Glutamatergic neuron (in vitro differentiated cells): ENCODE results near the gene SFMBT2. TPM values are rescaled to one million over a fixed set of nuclear protein-coding genes. Genes with fewer than 3 reads are reported as not detected.

Experiments
- DNase-seq: peaks from one replicate; pipeline ENCODE4 v3.0.0; 2022
- H3K27ac Mint-ChIP-seq: one replicate; pipeline ENCODE4 v1.8.0; 2020; ENCODE audit warnings: mild to moderate bottlenecking, mixed read lengths, inconsistent platforms; ENCODE audit not compliant: unreplicated experiment
- H3K27me3 Mint-ChIP-seq: one replicate; pipeline ENCODE4 v1.8.0; 2020; ENCODE audit warnings: mild to moderate bottlenecking, moderate library complexity, mixed read lengths, inconsistent platforms; ENCODE audit not compliant: unreplicated experiment
- H3K36me3 Mint-ChIP-seq: one replicate; pipeline ENCODE4 v1.8.0; 2020; ENCODE audit warnings: mild to moderate bottlenecking, mixed read lengths, inconsistent platforms; ENCODE audit not compliant: unreplicated experiment
- H3K4me1 Mint-ChIP-seq: one replicate; pipeline ENCODE4 v1.8.0; 2020; ENCODE audit warnings: mild to moderate bottlenecking, low read depth, mixed read lengths, inconsistent platforms; ENCODE audit not compliant: unreplicated experiment
- H3K4me3 Mint-ChIP-seq: one replicate; pipeline ENCODE4 v1.8.0; 2020; ENCODE audit warnings: mild to moderate bottlenecking, mixed read lengths, inconsistent platforms; ENCODE audit not compliant: unreplicated experiment
- H3K9me3 Mint-ChIP-seq: one replicate; pipeline ENCODE4 v1.8.0; 2020; ENCODE audit warnings: mild to moderate bottlenecking, moderate library complexity, mixed read lengths, inconsistent platforms; ENCODE audit not compliant: unreplicated experiment
- total RNA-seq: library from RNA; stranded (reverse); fragmentation: NEBNext Ultra II Directional; extraction: Animal tissue kit (Norgen Biotek cat#: 25700); gene quantifications from one replicate; pipeline ENCODE4 v1.2.1, GENCODE V29; 2021; ENCODE audit not compliant: unreplicated experiment
- TF ChIP-seq, protein P1 (sequence below): fragments of 200-600 bp; sonication (generic); IDR thresholded peaks from one replicate; pipeline ENCODE4 v1.5.0; 2021; ENCODE audit not compliant: partially characterized antibody, unreplicated experiment

Gene SFMBT2
- total RNA-seq, 1 donor from 2014 or later = 9.1 TPM

DNA sequence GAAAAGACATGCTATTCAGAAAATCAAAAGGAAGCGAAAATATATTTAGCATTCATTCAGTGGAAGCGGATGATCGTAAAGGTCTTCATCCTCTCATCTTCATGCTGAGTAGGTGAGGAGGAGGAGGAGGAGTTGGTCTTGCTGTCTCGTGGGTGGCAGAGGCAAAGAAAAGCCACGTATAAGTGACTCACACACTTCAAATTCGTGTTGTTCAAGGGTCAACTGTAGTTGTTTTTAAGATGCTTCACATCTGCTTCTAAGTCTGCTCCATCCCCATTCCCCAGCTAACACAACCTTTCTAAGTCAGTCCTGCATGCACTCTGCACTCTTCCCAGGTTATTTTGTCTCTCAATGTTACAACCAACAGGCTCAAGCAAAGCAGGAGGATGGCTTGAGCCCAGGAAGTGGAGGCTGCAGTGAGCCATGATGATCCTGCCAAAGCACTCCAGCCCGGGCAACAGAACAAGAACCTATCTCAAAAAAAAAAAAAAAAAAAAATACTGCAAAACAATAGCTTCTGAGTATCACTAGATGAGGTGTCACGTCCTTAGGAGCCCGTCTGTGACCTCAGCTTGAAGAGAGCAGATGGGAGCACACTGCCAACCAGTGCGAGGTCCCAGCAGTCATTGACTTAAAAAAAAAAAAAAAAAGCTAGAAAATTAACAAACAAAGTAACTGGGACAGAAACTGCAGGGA, 70.5 kb downstream of the SFMBT2 start:
- Mint-ChIP-seq H3K9me3 (peaks cover 2% of the 10 kb centered on the region), H3K27me3 (no peaks in the 10 kb centered on the region), H3K4me3 (no peak overlapping the region), H3K36me3 (peaks cover 4% of the 10 kb centered on the region), H3K4me1 (peaks cover 6% of the 10 kb centered on the region), H3K27ac (no peak overlapping the region)
- TF ChIP-seq, protein P1, sequence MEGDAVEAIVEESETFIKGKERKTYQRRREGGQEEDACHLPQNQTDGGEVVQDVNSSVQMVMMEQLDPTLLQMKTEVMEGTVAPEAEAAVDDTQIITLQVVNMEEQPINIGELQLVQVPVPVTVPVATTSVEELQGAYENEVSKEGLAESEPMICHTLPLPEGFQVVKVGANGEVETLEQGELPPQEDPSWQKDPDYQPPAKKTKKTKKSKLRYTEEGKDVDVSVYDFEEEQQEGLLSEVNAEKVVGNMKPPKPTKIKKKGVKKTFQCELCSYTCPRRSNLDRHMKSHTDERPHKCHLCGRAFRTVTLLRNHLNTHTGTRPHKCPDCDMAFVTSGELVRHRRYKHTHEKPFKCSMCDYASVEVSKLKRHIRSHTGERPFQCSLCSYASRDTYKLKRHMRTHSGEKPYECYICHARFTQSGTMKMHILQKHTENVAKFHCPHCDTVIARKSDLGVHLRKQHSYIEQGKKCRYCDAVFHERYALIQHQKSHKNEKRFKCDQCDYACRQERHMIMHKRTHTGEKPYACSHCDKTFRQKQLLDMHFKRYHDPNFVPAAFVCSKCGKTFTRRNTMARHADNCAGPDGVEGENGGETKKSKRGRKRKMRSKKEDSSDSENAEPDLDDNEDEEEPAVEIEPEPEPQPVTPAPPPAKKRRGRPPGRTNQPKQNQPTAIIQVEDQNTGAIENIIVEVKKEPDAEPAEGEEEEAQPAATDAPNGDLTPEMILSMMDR = no peak
- no peak for DNase-seq

DNA sequence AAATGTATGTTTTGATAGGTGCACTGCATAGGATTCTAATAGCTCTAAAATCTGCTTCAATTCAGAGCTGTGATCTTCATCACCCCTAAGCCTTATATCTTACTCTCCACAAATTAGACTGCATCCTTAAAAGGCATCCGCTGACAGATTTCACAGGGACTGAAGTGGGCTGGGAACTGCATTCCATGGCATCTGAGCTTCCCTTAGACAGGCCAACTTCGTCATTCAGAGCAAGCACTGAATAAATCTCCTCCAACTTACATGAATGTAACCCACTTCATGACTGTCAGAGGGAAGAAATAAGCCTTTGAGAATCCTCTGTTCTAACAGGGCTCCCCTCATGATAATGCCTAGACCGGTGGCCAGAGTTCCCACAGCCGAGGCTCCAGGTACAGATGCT, 71.3 kb downstream of the SFMBT2 start:
- H3K36me3 Mint-ChIP-seq = peaks cover 4% of the 10 kb centered on the region

DNA sequence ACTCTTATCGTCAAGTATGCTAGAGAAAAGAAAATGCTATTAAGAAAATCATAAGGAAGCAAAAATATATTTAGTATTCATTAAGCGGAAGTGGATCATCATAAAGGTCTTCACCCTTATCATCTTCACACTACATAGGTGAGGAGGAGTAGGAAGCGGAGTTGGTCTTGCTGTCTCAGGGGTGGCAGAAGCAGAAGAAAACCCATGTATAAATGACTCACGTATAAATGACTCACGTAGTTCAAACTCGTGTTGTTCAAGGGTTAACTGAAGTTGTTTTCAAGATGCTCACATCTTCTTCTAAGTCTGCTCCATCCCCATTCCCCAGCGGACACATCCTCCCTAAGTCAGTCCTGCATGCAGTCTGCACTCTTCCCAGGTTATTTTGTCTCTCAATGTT, 72.4 kb downstream of the SFMBT2 start:
- Mint-ChIP-seq H3K36me3 (peaks cover 4% of the 10 kb centered on the region), H3K9me3 (peaks cover 2% of the 10 kb centered on the region), H3K27me3 (no peaks in the 10 kb centered on the region), H3K27ac (no peak overlapping the region), H3K4me3 (no peak overlapping the region), H3K4me1 (peaks cover 6% of the 10 kb centered on the region)
- no peak for DNase-seq
- TF ChIP-seq, protein P1 = no peak

More for the DNA sequence above, 71.3 kb downstream of the SFMBT2 start:
- DNase-seq = no peak
- peaks cover 6% of the 10 kb centered on the region for H3K4me1 Mint-ChIP-seq
- H3K27ac Mint-ChIP-seq = no peak overlapping the region
- no peak overlapping the region for H3K4me3 Mint-ChIP-seq
- H3K27me3 Mint-ChIP-seq = no peaks in the 10 kb centered on the region
- H3K9me3 Mint-ChIP-seq = peaks cover 2% of the 10 kb centered on the region
- TF ChIP-seq, protein P1 = no peak

DNA sequence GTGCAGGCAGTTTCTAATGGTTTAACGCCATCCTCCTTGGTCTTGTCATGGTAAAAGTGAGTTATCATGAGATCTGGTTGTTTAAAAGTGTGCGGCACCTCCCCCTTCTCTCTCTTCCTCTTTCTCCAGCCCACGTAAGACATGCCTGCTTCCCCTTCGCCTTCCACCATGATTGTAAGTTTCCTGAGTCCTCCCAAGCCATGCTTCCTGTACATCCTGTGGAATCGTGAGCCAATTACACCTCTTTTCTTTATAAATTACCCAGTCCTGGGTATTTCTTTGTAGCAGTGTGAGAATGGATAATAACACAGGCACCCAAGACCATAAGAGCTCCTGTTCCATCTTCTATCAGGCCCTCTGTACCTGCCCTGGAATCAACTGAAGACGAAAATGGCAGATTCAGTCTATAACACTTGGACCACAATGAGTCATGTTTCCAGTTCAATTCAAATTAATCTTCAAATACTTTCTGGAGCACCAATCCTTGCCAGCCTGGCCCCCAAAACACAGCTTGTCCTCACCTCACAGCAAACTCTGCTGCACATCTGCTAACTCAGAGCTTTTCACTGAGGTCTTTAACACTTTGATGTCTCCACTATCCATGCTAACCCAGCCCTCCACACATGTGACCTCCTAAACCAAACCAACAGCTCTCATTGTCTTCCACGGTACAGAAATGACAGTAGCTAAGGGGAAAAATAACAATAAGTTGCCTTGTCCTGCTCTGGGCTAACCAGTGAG, 73.2 kb downstream of the SFMBT2 start:
- Mint-ChIP-seq H3K36me3 (peaks cover 4% of the 10 kb centered on the region), H3K4me3 (no peak overlapping the region), H3K9me3 (peaks cover 2% of the 10 kb centered on the region), H3K27ac (no peak overlapping the region), H3K27me3 (no peaks in the 10 kb centered on the region), H3K4me1 (peaks cover 6% of the 10 kb centered on the region)
- no peak for DNase-seq
- TF ChIP-seq, protein P1 = no peak

DNA sequence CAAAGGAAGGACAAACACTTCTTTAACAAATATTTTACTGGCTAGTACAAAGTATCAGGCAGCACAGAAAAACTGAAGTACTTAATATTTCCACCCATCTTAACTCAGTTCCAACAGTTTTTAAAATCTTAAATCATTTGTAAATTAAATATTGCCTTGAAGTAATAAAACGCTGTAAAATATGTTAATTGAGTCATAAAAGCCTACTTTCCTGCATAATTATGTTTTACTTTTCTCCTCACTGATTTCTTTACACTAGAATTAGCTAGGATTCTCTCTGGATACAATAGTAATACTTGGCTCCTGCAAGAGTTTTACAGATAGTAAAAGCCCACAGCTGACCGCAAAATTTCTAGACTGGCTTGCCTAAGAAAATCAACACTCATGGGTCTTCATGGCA, 74.9 kb downstream of the SFMBT2 start:
- Mint-ChIP-seq H3K4me1 (peaks cover 6% of the 10 kb centered on the region), H3K36me3 (peaks cover 4% of the 10 kb centered on the region), H3K27me3 (no peaks in the 10 kb centered on the region), H3K9me3 (no peaks in the 10 kb centered on the region), H3K27ac (no peak overlapping the region), H3K4me3 (no peak overlapping the region)
- TF ChIP-seq, protein P1 = no peak
- DNase-seq = no peak
